GM21825 (cell line): ENCODE measurements around the gene F8.
"Not testable (repeated sequence)": the region's sequence is repeated elsewhere in the genome, so short reads cannot be mapped to it uniquely, and the experiment has no call there.

Experiments used
- ATAC-seq: cut with Tn5 transposase; IDR thresholded peaks from one replicate; pipeline ENCODE4 v1.9.1; 2021; ENCODE audit warnings: mild to moderate bottlenecking, moderate library complexity; ENCODE audit not compliant: unreplicated experiment

F8 gene

GRCh38 chrX:155035688-155036087 is 13.2 kb upstream of the F8 start:
- ATAC-seq: no peak

- no peak for ATAC-seq
These were observed 9.1 kb upstream of the F8 start for GRCh38 chrX:155031657-155032056.

GRCh38 chrX:155028877-155029291 is 6.4 kb upstream of the F8 start:
- ATAC-seq: no peak

- ATAC-seq: no peak
These were observed 5.6 kb upstream of the F8 start for GRCh38 chrX:155028129-155028528.

DNA sequence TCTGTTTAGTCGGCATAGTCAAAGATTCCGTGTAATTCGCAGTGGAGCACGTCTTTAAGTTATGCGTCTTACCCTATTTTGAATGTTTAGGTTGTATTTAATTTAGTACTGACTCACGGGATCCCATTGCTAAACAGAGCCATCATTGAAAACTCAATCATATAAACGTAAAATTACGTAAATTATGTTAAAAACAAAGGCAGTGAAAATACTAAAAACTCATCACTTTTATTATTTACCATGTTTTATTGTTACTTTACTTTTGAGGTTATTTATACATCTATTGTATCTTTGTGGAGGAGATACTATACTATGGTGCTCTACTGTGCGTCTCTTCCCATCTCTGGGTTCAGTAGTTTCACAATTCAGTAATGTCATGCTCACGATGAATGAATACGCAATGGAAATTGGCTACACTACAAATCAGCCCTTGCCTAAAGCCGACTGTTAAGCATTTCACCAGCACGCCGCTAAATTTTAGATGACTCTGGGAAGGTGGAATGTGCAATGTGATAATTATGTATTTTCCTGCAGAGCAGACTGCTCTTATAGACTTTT is 5.1 kb upstream of the F8 start:
- ATAC-seq: no peak

DNA sequence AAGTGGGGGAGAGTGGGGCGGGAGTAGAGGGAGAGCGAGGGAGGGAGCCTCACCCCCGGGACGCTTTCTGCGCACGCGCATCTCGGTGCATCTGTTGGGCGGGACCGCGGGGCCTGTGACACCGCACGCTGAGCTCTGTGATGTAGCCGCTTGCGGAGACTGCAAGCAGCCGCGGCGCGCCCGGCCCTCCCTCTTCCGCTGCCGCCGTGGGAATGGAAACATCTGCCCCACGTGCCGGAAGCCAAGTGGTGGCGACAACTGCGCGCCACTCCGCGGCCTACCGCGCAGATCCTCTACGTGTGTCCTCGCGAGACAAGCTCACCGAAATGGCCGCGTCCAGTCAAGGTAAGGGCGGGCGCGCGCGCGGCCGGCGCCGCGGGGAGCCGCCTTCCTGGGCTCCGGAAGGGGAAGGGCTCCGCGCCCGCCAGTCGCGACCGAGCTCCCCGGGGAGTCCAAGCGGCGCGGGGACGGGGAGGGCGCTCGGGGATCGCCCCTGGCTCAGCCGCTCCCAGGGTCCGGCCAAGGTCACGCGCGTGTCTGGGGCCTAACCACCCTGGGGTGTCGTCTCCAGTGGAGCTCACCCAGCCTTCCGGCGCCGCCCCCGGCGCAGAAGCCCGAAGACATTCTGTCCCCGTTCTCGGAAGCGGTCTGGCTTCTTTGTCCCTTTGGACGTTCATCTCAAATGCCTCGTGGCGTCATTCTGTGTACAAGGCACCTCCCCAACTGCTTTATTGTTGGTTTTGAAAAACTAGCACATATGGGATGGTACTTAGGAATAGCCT is 4.4 kb upstream of the F8 start, which contains the start of gene FUNDC2:
FUNDC2 (plus strand) TSS at position 118 of the 782 bp plus-strand sequence; CDS start at position 213, 95 bp downstream.
- peak; percentile 89 for ATAC-seq

DNA sequence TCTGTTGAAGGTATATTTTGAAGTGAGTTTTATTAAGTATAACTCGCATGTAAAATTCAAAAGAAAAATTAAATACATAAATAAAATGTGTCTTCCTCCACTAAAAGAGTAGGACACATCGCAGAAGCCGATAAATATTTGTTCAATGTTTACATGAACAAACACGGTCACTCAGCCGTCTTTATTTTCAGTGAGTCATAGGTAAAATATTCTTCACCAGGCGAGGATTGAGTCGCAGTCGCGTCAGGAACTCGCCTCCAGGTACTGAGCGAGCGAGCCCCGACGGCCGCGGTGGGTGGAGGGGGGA is 3.9 kb upstream of the F8 start:
- ATAC-seq: no peak

DNA sequence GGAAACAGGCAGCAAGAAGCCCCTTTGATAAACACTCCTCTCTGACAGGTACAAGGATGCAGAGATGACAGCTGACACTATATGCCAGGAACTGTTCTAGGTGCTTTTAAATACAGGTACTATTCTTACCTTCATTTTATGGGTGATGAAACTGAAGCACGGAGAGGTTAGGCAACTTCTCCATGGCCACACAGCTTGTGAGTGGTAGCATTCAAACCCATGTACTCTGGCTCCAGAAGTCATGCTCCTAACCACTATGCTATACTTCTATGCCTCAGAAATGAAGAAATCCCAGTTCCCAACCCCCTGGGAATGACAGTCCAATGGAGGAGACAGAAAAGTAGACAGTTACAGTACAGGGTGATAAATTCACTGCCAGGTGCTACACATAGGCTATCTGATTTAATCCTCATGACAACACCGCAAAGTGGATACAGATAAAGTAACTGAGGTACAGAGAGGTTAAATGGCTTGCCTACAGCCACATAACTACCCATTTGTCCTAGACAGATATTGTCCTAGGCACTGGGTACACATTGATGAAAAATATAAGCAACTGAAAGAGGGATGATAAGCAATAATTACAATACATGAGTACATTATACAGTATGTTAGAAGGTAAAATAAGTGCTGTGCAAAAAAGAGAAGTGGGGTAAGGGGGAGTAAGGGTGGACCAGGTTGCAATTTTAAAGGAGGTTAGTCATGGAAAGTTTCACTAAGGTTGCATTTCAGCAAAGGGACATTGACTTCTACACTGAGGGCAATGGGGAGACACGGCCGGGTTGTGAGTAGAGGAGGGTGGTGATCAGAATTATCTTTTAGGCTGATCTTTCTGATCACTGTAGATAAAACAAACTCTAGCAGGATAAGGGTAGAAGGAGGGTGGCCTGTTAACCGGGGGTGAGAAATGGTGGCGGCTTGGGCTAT is 1.6 kb upstream of the F8 start:
- no peak for ATAC-seq

DNA sequence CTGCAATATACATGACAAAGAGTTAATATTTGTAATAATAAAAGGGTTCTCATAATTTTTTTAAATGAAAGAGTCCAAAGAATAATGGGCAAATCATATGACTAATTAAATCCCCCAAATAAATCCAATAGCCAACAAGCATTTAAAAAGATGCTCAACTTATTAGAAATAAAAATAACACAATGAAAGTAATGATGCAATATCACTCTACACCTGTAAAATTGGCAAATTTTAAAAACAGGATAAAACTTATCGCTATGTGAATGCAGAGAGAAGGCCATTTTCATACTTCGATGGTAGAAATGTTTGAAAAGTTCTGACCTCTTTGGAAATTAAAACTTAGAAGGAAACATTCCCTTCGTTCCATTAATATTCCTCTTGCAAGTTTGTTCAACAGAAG is 1.9 kb downstream of the F8 start:
- no peak for ATAC-seq

- no peak for ATAC-seq
These were observed 12.5 kb downstream of the F8 start for GRCh38 chrX:155009994-155010472.

GRCh38 chrX:155008578-155008977 is 13.9 kb downstream of the F8 start:
- not testable (repeated sequence) for ATAC-seq

GRCh38 chrX:155006913-155007671 is 15.4 kb downstream of the F8 start:
- ATAC-seq: not testable (repeated sequence)

- ATAC-seq: not testable (repeated sequence)
These were observed 16.1 kb downstream of the F8 start for GRCh38 chrX:155006379-155006778.

DNA sequence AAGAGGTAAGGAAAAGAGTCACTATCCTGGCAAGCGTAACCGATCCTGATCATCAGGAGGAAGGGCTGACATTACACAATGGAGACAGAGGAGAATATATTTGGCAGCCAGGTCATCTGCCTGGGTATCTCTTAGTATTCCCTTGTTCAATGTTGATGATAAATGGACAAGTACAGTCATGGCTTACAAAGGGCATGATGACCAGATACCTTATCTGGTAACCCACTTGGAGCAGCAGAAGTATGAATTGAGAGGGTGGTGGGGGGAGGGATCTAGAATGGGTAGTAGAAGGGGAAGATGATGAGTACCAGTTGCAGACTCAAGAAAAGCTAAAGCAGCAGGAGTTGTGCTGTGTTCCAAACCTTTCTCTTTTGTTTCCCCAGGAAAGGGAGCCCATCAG is 17.3 kb downstream of the F8 start:
- ATAC-seq: no peak

GRCh38 chrX:155001873-155002272 is 20.6 kb downstream of the F8 start:
- ATAC-seq: no peak

DNA sequence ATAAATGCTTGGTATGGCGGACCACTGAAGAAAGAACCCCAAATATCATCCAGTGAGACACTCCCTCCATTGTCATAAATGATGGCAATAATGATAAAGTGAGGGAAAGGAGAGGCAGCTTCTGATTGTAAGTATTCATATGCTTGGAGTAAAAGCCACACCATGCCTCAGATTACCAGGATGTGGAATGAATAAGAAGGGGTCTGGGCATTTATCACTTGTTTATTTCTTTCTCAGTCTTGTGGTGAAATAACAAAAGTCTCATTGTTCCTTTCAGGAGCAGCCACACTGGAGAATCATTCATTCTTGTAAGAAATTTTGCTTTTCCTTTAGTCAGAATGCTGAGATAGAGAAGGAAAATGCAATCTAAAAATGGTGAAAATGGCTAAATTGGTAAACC is 21.7 kb downstream of the F8 start:
- ATAC-seq: no peak

DNA sequence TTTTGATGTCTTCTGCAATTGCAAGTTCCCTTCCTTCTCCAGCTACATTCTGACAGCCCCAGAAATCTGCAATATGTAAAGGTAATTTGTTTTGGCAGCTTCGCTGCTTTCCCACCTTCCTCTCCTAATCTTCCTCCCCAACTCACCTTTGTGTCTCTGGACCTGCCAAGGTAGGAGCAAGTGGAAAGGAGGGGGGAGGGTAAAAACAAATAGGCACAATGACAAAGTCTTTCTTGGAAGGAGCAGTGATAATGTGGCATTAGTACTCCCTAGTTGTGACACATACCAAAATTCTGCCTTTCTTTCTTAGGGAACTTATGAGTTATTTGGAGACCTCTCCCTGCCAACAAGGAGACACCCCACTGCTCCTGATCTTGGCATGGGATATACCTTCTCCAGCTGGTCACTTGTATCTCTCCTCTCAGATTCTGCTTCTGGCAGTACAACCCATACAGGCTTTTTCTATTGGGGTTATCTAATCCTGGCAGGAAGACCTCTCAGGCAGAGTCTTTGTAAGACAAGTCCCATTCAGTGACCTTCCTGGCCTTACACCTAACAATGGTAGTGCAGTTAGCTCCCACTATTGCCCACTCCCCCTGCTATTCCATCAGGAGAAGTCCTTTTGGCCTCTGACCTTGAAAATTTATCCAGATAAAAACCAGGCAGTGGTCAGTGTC is 24.2 kb downstream of the F8 start:
- ATAC-seq: no peak

DNA sequence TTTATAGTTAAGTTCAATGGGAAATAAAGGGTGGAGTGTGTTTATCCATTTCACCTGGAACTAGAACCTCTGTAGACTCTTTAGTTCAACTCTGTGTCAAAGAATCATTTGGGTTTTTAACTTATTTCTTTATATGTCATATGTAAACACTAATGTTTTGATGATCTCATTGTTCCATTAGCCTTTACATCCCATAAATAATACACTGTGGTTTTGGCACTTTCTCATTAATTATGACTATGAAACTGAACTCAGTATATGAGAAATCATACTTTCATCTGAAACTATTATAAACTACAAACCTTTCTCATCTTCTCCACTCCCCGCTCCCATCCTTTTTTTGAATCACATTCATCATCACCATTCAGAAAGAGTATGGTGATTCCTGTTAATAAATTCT is 31.0 kb downstream of the F8 start:
- no peak for ATAC-seq

DNA sequence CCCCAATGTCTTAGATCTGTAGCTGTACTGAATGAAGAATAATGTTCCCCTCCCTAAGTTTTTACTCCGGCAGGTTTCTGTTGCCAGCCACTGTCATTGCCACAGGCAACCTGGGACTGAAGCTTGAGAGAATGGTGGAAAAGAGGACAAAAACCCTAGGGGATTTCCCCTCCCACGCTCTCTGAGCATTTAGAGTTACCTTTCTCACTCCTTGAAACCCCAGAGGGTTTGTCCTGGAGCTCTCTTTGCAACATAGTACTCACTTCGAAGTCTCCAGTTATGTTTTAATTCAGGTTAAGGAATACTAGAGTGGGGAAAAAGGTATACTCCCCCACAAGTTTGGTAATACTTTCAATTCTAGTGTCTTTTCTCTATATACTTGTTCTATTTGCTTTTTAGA is 31.5 kb downstream of the F8 start:
- no peak for ATAC-seq

GRCh38 chrX:154990496-154990895 is 32.0 kb downstream of the F8 start:
- peak; percentile 58 for ATAC-seq
